HUES6 (cell line): Measurements from ENCODE around the gene HLA-DMA.

ENCODE experiments used
- H3K27ac ChIP-seq: 2 replicates; pipeline ENCODE4 v1.7.0; 2013; ENCODE audit warnings: low read depth, mild to moderate bottlenecking, low read length, inconsistent platforms
- H3K27me3 ChIP-seq: 2 replicates; pipeline ENCODE4 v1.6.1; 2013; ENCODE audit warnings: low read length; ENCODE audit not compliant: control insufficient read depth, insufficient read depth
- H3K36me3 ChIP-seq: 2 replicates; pipeline ENCODE4 v1.6.1; 2013; ENCODE audit warnings: low read length; ENCODE audit not compliant: control insufficient read depth, insufficient read depth
- H3K4me1 ChIP-seq: 2 replicates; pipeline ENCODE4 v1.6.1; 2013; ENCODE audit warnings: low read length; ENCODE audit not compliant: control insufficient read depth, insufficient read depth
- H3K4me3 ChIP-seq: 2 replicates; pipeline ENCODE4 v1.5.1; 2013; ENCODE audit warnings: low read depth, low read length
- H3K9ac ChIP-seq: one replicate; pipeline ENCODE4 v1.6.1; 2013; ENCODE audit warnings: mild to moderate bottlenecking, low read length
- H3K9me3 ChIP-seq: 2 replicates; pipeline ENCODE4 v1.6.1; 2013; ENCODE audit warnings: low read depth, low read length; ENCODE audit not compliant: control insufficient read depth, insufficient read depth

The HLA-DMA gene

GRCh38 chr6:32974016-32974333 is 21.1 kb upstream of the HLA-DMA start:
- peak overlapping the region; percentile 98 for H3K4me3 ChIP-seq
- H3K27me3 ChIP-seq: no peaks in the 10 kb centered on the region
- H3K9ac ChIP-seq: peak overlapping the region; percentile 96
- H3K27ac ChIP-seq: no peak overlapping the region
- H3K4me1 ChIP-seq: 0 out of 2 replicates have a peak, but pooled peaks cover 7% of the 10 kb centered on the region
- peaks cover 74% of the 10 kb centered on the region for H3K36me3 ChIP-seq
- no peaks in the 10 kb centered on the region for H3K9me3 ChIP-seq

DNA sequence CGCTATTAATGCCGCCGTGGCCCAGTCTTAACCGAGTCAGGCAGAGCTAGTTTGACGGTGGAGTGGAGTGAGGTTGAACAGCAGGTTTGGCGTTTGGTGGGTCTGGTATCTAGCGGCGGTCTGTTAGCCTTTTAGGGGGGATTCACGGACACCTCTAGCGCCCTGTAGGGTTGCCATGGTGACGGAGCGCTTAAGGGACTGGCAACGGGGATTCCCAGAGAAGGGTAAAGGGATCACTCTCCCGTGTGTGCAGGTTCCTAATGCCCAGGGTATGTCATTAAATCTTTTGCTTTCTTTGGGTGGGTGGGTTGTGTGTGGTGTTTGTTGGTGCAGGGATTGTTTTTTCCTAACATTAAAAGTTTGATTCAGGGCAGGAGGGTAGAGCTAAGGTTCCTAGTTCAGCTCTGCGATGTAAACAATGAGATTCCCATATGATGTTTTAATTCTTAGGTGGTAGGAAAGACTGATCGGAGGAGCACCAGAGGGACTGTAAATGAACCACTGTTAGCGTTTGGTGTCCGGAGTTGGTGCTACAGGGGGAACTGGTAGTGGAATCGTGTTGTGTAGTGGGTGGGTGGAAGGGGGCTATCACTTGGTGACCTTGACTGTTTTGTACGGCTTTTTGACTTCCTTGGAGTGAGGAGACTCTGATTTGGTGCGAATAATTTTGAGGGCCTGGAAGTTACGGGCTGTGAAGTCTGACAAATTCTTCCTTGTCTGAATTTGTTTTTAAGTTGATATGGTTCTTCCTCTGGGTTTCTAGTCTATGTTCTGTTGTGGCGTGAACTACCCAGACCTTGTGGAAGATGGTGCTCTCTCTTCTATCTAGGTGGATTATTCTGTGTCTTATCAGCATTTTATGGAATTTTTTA is 20.5 kb upstream of the HLA-DMA start:
- no peaks in the 10 kb centered on the region for H3K9me3 ChIP-seq
- 0 out of 2 replicates have a peak, but pooled peaks cover 7% of the 10 kb centered on the region for H3K4me1 ChIP-seq
- no peaks in the 10 kb centered on the region for H3K27me3 ChIP-seq
- H3K36me3 ChIP-seq: peaks cover 68% of the 10 kb centered on the region
- peak overlapping the region; percentile 89 for H3K27ac ChIP-seq
- H3K4me3 ChIP-seq: peak overlapping the region; percentile 98
- H3K9ac ChIP-seq: peak overlapping the region; percentile 96

- Histone ChIP-seq H3K36me3 (peaks cover 59% of the 10 kb centered on the region), H3K9ac (peak overlapping the region; percentile 96), H3K9me3 (no peaks in the 10 kb centered on the region), H3K4me1 (0 out of 2 replicates have a peak, but pooled peaks cover 7% of the 10 kb centered on the region), H3K27ac (peak overlapping the region; percentile 89), H3K27me3 (no peaks in the 10 kb centered on the region), H3K4me3 (peak overlapping the region; percentile 98)
These were observed 19.7 kb upstream of the HLA-DMA start for GRCh38 chr6:32972353-32973143.

GRCh38 chr6:32971581-32972352 is 18.9 kb upstream of the HLA-DMA start:
- Histone ChIP-seq H3K9me3 (no peaks in the 10 kb centered on the region), H3K36me3 (peaks cover 52% of the 10 kb centered on the region), H3K4me1 (peaks cover 8% of the 10 kb centered on the region), H3K27ac (peak overlapping the region; percentile 99), H3K27me3 (no peaks in the 10 kb centered on the region), H3K4me3 (peak overlapping the region; percentile 98), H3K9ac (peak overlapping the region; percentile 100)

DNA sequence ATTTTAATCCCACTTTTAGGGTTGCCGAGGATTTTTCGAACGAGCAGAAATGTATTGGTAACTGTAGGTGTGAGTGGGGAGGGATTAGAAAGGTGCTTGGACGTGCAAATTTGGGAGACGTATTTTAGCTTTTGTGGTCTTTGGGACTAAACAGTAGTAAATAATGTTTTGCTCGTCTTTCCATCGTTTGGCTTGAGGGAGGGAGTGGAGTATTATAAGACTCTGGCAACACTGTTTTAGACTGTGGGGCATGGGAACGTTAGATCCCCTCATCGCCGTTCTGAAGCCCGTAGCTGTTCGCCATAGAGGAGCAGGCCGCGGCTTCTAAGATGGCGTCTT is 18.3 kb upstream of the HLA-DMA start:
- H3K9me3 ChIP-seq: no peaks in the 10 kb centered on the region
- peaks cover 46% of the 10 kb centered on the region for H3K36me3 ChIP-seq
- H3K9ac ChIP-seq: peak overlapping the region; percentile 100
- H3K27ac ChIP-seq: peak overlapping the region; percentile 99
- peak overlapping the region; percentile 98 for H3K4me3 ChIP-seq
- H3K4me1 ChIP-seq: peaks cover 12% of the 10 kb centered on the region
- H3K27me3 ChIP-seq: no peaks in the 10 kb centered on the region

GRCh38 chr6:32970413-32971241 is 17.7 kb upstream of the HLA-DMA start:
- H3K27me3 ChIP-seq: no peaks in the 10 kb centered on the region
- H3K9me3 ChIP-seq: no peaks in the 10 kb centered on the region
- peaks cover 12% of the 10 kb centered on the region for H3K4me1 ChIP-seq
- peak overlapping the region; percentile 99 for H3K27ac ChIP-seq
- H3K36me3 ChIP-seq: peaks cover 40% of the 10 kb centered on the region
- peak overlapping the region; percentile 98 for H3K4me3 ChIP-seq
- peak overlapping the region; percentile 100 for H3K9ac ChIP-seq

- Histone ChIP-seq H3K27ac (peak overlapping the region; percentile 99), H3K4me3 (peak overlapping the region; percentile 98), H3K9me3 (no peaks in the 10 kb centered on the region), H3K27me3 (no peaks in the 10 kb centered on the region), H3K9ac (peak overlapping the region; percentile 100), H3K4me1 (peaks cover 10% of the 10 kb centered on the region), H3K36me3 (peaks cover 32% of the 10 kb centered on the region)
These were observed 17.0 kb upstream of the HLA-DMA start for GRCh38 chr6:32969685-32970412.

- Histone ChIP-seq H3K9ac (peak overlapping the region; percentile 100), H3K9me3 (no peaks in the 10 kb centered on the region), H3K4me3 (peak overlapping the region; percentile 98), H3K27ac (peak overlapping the region; percentile 99), H3K36me3 (peaks cover 25% of the 10 kb centered on the region), H3K27me3 (no peaks in the 10 kb centered on the region), H3K4me1 (peaks cover 10% of the 10 kb centered on the region)
These were observed 16.2 kb upstream of the HLA-DMA start for GRCh38 chr6:32968867-32969684.

DNA sequence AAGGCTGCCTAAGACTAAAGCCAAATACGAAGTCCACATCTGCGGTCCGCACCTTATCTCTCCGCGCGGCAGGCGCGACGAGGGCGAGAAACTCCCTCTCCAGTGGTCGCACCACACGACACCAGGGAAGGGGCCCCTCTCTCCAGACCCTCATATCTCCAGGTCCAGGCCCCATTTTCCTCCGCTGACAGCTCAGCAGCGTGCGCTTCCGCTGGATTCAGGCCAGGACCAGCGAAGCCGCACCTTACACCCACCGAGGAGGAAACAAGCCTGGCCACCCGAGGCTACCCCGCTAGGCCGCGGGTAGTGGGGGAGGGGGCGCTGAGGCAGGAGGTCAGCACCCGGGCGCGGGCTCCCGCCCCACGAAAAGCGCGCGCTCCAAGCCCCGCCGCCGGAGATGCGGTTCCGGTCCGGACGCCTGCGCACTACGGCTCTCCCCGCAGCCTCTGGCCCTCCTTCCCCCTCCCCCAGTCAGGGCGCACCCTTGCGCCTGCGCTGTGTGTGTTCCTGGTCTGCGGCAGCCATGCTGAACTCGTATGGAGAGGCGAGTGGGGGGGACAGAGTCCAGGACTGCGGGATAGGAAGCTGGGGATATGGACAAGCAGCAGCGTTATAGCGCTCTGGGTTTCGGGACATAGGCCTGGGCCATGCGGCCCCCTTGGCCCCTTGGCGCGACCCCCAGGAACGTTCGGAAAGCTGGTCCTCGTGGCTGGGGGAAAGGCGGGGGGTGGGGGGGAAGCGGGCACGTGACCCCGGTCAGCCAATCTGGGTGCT is 15.4 kb upstream of the HLA-DMA start, which contains the start of gene BRD2:
Gene BRD2 (plus strand): TSS at position 502 of the 774 bp plus-strand sequence. CDS start 4,305 bp downstream, outside the sequence.
- H3K27me3 ChIP-seq: no peaks in the 10 kb centered on the region
- H3K4me3 ChIP-seq: peak within 1 kb of the TSS; percentile 98
- H3K27ac ChIP-seq: peak within 1 kb of the TSS; percentile 99
- H3K9me3 ChIP-seq: no peaks in the 10 kb centered on the region
- H3K36me3 ChIP-seq: peaks cover 17% of the 10 kb centered on the region
- peak within 1 kb of the TSS; percentile 100 for H3K9ac ChIP-seq
- peaks cover 10% of the 10 kb centered on the region for H3K4me1 ChIP-seq
